Measurements from ENCODE around the gene RNF181. TPM values are rescaled to one million over a fixed set of nuclear protein-coding genes. Genes with fewer than 3 reads are reported as not detected.

The RNF181 gene
- total RNA-seq, 1 donor from 2014 or later: 155 TPM

DNA sequence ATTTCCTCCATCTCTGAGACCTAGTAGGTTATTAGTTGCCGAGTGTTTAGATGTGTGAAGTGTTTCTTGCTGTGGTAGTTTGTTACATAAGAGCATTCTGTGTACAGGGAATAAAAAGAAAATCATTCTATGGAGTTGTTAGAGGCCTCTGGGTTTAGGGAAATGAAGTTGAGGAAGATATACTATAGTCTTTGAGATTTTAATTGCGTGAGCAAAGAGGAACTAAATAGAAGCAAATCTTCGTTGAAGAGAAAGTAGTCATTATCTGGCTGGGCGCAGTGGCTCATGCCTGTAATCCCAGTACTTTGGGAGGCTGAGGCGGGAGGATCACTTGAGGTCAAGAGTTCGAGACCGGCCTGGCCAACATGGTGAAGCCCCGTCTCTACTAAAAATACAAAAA lies 39.5 kb downstream of the RNF181 start:
- H2AFZ ChIP-seq (ENCODE audit: low read depth, low read length): no peak overlapping the region
- no peak overlapping the region for H3K27ac ChIP-seq (ENCODE audit: low read depth, low read length)
- no peaks in the 10 kb centered on the region for H3K27me3 ChIP-seq (ENCODE audit: insufficient read depth, low read length)
- no peak overlapping the region for H3K4me3 ChIP-seq (ENCODE audit: insufficient read depth, low read depth, low read length)
- no peak overlapping the region for H3K27ac Mint-ChIP-seq (ENCODE audit: unreplicated experiment)
- no peaks in the 10 kb centered on the region for H3K27me3 Mint-ChIP-seq (ENCODE audit: low read depth, unreplicated experiment)
- H3K36me3 ChIP-seq (ENCODE audit: insufficient read depth, low read length): peaks cover 45% of the 10 kb centered on the region
- no peak overlapping the region for H3K4me2 ChIP-seq (ENCODE audit: low read length)
- H3K79me2 ChIP-seq (ENCODE audit: insufficient read depth, low read length): peaks cover 24% of the 10 kb centered on the region
- TF ChIP-seq EZH2 (IDR thresholded peaks at IDR 0.05; ENCODE audit: insufficient read depth, low read length) (no peak), CTCF (IDR thresholded peaks at IDR 0.05; ENCODE audit: insufficient read depth, low read depth, low read length) (no peak)
- H3K4me3 Mint-ChIP-seq (ENCODE audit: unreplicated experiment): no peak overlapping the region
- DNase-seq (ENCODE audit: low read depth) (no peak), FAIRE-seq (no peak)
- peaks cover 17% of the 10 kb centered on the region for H3K36me3 Mint-ChIP-seq (ENCODE audit: low read depth, unreplicated experiment)
- H3K9me3 ChIP-seq (ENCODE audit: insufficient read depth, low read depth, low read length): no peaks in the 10 kb centered on the region
- H3K9me3 Mint-ChIP-seq (ENCODE audit: unreplicated experiment): no peaks in the 10 kb centered on the region
- peaks cover 3% of the 10 kb centered on the region for H3K4me1 Mint-ChIP-seq (ENCODE audit: low read depth, unreplicated experiment)
- no peak overlapping the region for H3K9ac ChIP-seq (ENCODE audit: low read length)
- no peaks in the 10 kb centered on the region for H3K4me1 ChIP-seq (ENCODE audit: insufficient read depth, low read length)
- peaks cover 32% of the 10 kb centered on the region for H4K20me1 ChIP-seq (ENCODE audit: insufficient read depth, low read length)

GRCh38 chr2:85635636-85636035 lies 40.1 kb downstream of the RNF181 start:
- H3K9me3 Mint-ChIP-seq (ENCODE audit: unreplicated experiment): no peaks in the 10 kb centered on the region
- H3K27me3 ChIP-seq (ENCODE audit: insufficient read depth, low read length): no peaks in the 10 kb centered on the region
- no peaks in the 10 kb centered on the region for H3K4me1 ChIP-seq (ENCODE audit: insufficient read depth, low read length)
- peaks cover 18% of the 10 kb centered on the region for H3K36me3 Mint-ChIP-seq (ENCODE audit: low read depth, unreplicated experiment)
- H3K9me3 ChIP-seq (ENCODE audit: insufficient read depth, low read depth, low read length): no peaks in the 10 kb centered on the region
- no peak overlapping the region for H3K4me2 ChIP-seq (ENCODE audit: low read length)
- no peak overlapping the region for H3K4me3 Mint-ChIP-seq (ENCODE audit: unreplicated experiment)
- H3K9ac ChIP-seq (ENCODE audit: low read length): no peak overlapping the region
- peaks cover 42% of the 10 kb centered on the region for H3K36me3 ChIP-seq (ENCODE audit: insufficient read depth, low read length)
- no peak overlapping the region for H3K4me3 ChIP-seq (ENCODE audit: insufficient read depth, low read depth, low read length)
- no peak overlapping the region for H3K27ac Mint-ChIP-seq (ENCODE audit: unreplicated experiment)
- no peak for TF ChIP-seq CTCF (IDR thresholded peaks at IDR 0.05; ENCODE audit: insufficient read depth, low read depth, low read length)
- no peak for TF ChIP-seq EZH2 (IDR thresholded peaks at IDR 0.05; ENCODE audit: insufficient read depth, low read length)
- H3K4me1 Mint-ChIP-seq (ENCODE audit: low read depth, unreplicated experiment): peaks cover 3% of the 10 kb centered on the region
- peaks cover 28% of the 10 kb centered on the region for H4K20me1 ChIP-seq (ENCODE audit: insufficient read depth, low read length)
- H3K27me3 Mint-ChIP-seq (ENCODE audit: low read depth, unreplicated experiment): no peaks in the 10 kb centered on the region
- H2AFZ ChIP-seq (ENCODE audit: low read depth, low read length): no peak overlapping the region
- H3K79me2 ChIP-seq (ENCODE audit: insufficient read depth, low read length): peaks cover 24% of the 10 kb centered on the region
- no peak overlapping the region for H3K27ac ChIP-seq (ENCODE audit: low read depth, low read length)
- DNase-seq (ENCODE audit: low read depth): no peak
- no peak for FAIRE-seq

DNA sequence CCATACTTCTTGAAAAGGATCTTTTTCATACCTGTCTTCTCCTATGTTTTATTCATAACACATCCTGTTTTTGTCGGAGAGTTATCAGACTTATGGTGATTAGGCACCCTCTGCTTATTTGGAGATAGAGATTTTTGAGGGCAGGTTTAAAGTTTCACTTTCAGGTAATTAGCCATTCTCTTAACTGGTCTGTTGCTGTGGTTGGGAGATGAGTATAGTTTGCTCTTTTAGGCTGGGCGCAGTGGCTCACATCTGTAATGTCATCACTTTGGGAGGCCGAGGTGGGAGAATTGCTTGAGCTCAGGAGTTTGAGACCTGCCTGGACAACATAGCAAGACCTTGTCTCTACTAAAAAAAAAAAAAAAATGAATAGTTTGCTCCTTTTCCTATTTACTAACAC lies 47.2 kb downstream of the RNF181 start:
- Histone ChIP-seq H4K20me1 (ENCODE audit: insufficient read depth, low read length) (peaks cover 15% of the 10 kb centered on the region), H3K27me3 (ENCODE audit: insufficient read depth, low read length) (no peaks in the 10 kb centered on the region), H3K27ac (ENCODE audit: low read depth, low read length) (no peak overlapping the region), H3K4me2 (ENCODE audit: low read length) (no peak overlapping the region), H3K4me1 (ENCODE audit: insufficient read depth, low read length) (no peaks in the 10 kb centered on the region), H3K4me3 (ENCODE audit: insufficient read depth, low read depth, low read length) (no peak overlapping the region), H3K79me2 (ENCODE audit: insufficient read depth, low read length) (no peaks in the 10 kb centered on the region), H3K9me3 (ENCODE audit: insufficient read depth, low read depth, low read length) (no peaks in the 10 kb centered on the region), H3K36me3 (ENCODE audit: insufficient read depth, low read length) (peaks cover 64% of the 10 kb centered on the region), H2AFZ (ENCODE audit: low read depth, low read length) (no peak overlapping the region), H3K9ac (ENCODE audit: low read length) (no peak overlapping the region)
- Mint-ChIP-seq H3K4me1 (ENCODE audit: low read depth, unreplicated experiment) (no peaks in the 10 kb centered on the region), H3K27ac (ENCODE audit: unreplicated experiment) (no peak overlapping the region), H3K4me3 (ENCODE audit: unreplicated experiment) (no peak overlapping the region), H3K36me3 (ENCODE audit: low read depth, unreplicated experiment) (peaks cover 8% of the 10 kb centered on the region), H3K9me3 (ENCODE audit: unreplicated experiment) (no peaks in the 10 kb centered on the region), H3K27me3 (ENCODE audit: low read depth, unreplicated experiment) (no peaks in the 10 kb centered on the region)
- FAIRE-seq: no peak
- TF ChIP-seq EZH2 (IDR thresholded peaks at IDR 0.05; ENCODE audit: insufficient read depth, low read length) (no peak), CTCF (IDR thresholded peaks at IDR 0.05; ENCODE audit: insufficient read depth, low read depth, low read length) (no peak)
- no peak for DNase-seq (ENCODE audit: low read depth)
